OCI-LY3 (cell line): ENCODE results near the gene CD83.

Source experiments
- CTCF ChIP-seq: fragments of 200-600, 300-600 bp; sonication (generic); IDR thresholded peaks from 2 replicates; pipeline ENCODE4 v1.5.1; 2014; ENCODE audit warnings: antibody characterized with exemption, low read length, low read depth
- EZH2phosphoT487 ChIP-seq: fragments of 200-600 bp; shearing (Covaris generic); IDR thresholded peaks from 2 replicates; pipeline ENCODE4 v1.6.1; 2018; ENCODE audit warnings: antibody characterized with exemption, mixed run types, low read depth

- TF ChIP-seq CTCF, result no peak
- no peak for TF ChIP-seq EZH2phosphoT487
Observed at GRCh38 chr6:14094721-14095120, 22.9 kb upstream of the CD83 start.
